T-helper 2 cell treated with Interferon-gamma antibody and Interleukin-4, amounts not matched to agents 100 ng/mL and 5 ng/mL, for 36 hours (primary cell): Measurements from ENCODE around the gene IL17RC. TPM values are rescaled to one million over a fixed set of nuclear protein-coding genes. Genes with fewer than 3 reads are reported as not detected.

ENCODE experiments used
- intact Hi-C: fragments of 100-400 bp; cut with micrococcal nuclease; formaldehyde crosslinking; loops from one replicate; pipeline ENCODE4 v1.15.1; 2023
- total RNA-seq: library from RNA; stranded (reverse); gene quantifications from 2 replicates; pipeline ENCODE4 v1.2.3, GENCODE V29; 2022

The IL17RC gene
- total RNA-seq, 1 donor from 2014 or later = 0.34 TPM

DNA sequence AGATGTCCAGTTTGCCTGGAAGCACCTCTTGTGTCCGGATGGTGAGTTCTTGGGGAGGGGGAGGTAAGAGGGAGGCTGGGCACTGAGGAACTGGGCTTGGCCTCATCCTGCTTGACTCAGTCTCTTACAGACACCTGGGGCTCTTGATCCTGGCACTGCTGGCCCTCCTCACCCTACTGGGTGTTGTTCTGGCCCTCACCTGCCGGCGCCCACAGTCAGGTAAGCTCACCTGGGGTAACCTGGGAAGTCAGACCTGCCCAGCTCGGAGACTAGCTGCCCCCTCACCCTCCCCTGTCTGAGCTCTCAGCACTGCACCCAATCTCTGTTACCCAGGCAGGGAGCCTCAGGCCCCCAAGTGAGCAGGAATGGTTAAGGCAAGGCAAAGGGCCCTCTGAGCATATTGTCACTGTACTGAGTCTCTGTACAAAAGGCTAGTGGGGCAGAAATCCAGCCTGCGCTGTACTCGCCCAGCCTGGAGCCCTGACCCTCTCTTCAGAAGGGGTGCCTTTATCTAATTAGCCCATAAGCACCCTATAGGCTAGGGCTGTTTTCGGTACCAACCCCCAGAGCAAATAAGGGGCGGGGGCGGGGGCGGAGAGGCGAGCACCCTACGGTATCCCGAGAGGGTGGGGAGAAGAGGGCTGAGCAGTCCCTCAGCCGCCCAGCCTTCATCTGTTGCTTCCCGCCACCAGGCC lies 2.2 kb upstream of the IL17RC start:
- intact Hi-C loops = loop anchor here (1.0 kb wide), 1 partner anchor 24 kb away; the partner anchor contains the start of gene JAGN1

DNA sequence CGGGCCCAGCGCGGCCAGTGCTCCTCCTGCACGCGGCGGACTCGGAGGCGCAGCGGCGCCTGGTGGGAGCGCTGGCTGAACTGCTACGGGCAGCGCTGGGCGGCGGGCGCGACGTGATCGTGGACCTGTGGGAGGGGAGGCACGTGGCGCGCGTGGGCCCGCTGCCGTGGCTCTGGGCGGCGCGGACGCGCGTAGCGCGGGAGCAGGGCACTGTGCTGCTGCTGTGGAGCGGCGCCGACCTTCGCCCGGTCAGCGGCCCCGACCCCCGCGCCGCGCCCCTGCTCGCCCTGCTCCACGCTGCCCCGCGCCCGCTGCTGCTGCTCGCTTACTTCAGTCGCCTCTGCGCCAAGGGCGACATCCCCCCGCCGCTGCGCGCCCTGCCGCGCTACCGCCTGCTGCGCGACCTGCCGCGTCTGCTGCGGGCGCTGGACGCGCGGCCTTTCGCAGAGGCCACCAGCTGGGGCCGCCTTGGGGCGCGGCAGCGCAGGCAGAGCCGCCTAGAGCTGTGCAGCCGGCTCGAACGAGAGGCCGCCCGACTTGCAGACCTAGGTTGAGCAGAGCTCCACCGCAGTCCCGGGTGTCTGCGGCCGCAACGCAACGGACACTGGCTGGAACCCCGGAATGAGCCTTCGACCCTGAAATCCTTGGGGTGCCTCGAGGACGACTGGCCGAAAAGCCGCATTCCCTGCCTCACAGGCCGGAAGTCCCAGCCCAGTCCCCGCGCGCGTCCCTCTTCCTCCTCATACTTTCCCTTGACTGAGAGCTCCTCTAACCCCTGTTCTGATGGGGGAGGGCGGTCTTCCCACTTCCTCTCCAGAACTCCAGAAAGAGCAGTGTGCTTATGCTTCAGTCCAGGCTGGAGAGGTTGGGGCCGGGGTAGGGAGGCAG lies 1.4 kb upstream of the IL17RC start:
- intact Hi-C loops = loop anchor here (1.0 kb wide), 1 partner anchor 25 kb away; the partner anchor contains the start of gene JAGN1

- intact Hi-C loops = no loop called here
Observed at GRCh38 chr3:9916346-9916733, 558 bp upstream of the IL17RC start.

GRCh38 chr3:9917820-9918219 lies 922 bp downstream of the IL17RC start:
- intact Hi-C loops = no loop called here

DNA sequence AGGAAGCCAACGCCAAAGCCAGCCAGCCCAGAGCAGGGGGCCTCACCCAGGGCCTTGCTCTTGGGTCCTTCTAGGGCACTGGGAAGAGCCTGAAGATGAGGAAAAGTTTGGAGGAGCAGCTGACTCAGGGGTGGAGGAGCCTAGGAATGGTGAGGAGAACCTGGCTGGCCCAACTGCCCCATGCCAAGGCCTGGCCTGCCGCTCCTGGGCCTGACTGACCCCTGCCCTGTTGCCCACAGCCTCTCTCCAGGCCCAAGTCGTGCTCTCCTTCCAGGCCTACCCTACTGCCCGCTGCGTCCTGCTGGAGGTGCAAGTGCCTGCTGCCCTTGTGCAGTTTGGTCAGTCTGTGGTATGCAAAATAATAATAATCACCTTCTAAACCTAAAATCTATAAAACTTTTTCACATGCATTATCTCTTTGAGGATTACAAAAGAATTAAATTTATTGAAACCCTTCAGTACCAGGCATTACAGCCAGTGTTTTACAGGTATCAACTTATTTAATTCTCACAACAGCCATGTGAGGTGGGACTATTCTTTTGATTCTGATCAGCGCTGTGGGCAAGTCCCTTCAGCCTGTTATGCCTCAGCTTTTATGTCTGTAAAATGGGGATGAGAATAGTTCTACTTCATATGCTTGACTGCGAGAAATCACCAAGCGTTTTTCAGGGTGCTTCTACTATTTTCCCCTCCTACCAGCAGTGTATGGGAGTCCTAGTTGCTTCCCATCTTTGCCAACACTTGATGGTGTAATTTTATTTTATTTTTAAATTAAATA lies 1.6 kb downstream of the IL17RC start:
- intact Hi-C loops = no loop called here

GRCh38 chr3:9928158-9928557 lies 11.3 kb downstream of the IL17RC start:
- intact Hi-C loops = no loop called here

- intact Hi-C loops = loop anchor here (5.0 to 10.0 kb wide), 6 partner anchors 81 to 429 kb away; partner anchors contain the start of genes BRK1, MTMR14 and TATDN2
Observed at GRCh38 chr3:9930804-9931418, 14.0 kb downstream of the IL17RC start.

- intact Hi-C loops = loop anchor here (2.0 to 10.0 kb wide), 9 partner anchors 42 to 536 kb away; partner anchors contain the start of genes ARPC4, BRK1, JAGN1 and MTMR14
Observed at GRCh38 chr3:9932535-9932842, 15.6 kb downstream of the IL17RC start.

DNA sequence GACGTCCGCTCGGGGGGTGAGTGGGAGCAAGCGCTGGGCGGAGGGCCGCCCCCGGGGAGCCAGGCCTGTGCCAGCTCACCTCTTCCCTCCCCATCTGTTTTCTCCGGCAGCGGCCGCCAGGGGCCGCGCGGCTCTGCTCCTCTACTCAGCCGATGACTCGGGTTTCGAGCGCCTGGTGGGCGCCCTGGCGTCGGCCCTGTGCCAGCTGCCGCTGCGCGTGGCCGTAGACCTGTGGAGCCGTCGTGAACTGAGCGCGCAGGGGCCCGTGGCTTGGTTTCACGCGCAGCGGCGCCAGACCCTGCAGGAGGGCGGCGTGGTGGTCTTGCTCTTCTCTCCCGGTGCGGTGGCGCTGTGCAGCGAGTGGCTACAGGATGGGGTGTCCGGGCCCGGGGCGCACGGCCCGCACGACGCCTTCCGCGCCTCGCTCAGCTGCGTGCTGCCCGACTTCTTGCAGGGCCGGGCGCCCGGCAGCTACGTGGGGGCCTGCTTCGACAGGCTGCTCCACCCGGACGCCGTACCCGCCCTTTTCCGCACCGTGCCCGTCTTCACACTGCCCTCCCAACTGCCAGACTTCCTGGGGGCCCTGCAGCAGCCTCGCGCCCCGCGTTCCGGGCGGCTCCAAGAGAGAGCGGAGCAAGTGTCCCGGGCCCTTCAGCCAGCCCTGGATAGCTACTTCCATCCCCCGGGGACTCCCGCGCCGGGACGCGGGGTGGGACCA lies 16.1 kb downstream of the IL17RC start:
- intact Hi-C loops = loop anchor here (1.0 to 10.0 kb wide), 14 partner anchors 13 to 536 kb away; partner anchors contain the start of genes ARPC4, BRK1, BRPF1 and JAGN1

DNA sequence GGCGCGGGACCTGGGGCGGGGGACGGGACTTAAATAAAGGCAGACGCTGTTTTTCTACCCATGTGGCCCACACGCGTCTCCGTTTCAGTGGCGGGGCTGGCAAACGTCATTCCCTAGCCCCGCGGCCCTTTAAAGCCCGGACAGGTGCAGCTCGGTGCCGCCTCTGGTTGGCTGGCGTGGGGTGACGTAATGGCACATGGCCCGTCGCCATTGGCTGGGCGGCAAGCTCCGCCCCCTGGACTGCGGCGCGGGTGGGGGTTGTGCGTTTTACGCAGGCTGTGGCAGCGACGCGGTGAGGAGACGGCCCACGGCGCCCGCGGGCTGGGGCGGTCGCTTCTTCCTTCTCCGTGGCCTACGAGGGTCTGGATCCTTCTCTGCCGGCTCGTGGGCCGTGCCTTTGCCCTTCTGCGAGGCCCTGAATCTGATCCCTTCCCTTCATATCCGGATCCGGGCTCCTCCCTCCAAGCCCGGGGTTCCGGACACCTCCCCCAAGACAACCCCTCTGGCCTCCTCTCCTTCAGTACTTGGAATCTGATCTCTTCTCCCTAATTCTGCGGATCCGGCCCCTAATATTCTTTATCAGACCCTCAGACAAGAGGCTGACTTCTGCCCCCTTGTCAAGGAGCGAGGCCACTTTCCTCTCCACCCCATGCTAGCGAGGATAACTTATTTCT lies 16.8 kb downstream of the IL17RC start, which contains the start of gene CRELD1:
Gene CRELD1, plus strand, starts transcription at position 274 of the 674 bp plus-strand sequence. CDS start 605 bp downstream, outside the sequence.
- intact Hi-C loops = loop anchor here (1.0 to 10.0 kb wide), 14 partner anchors 13 to 537 kb away; partner anchors contain the start of genes ARPC4, BRK1, BRPF1 and JAGN1

GRCh38 chr3:9934235-9934621 lies 17.3 kb downstream of the IL17RC start:
- intact Hi-C loops = loop anchor here (5.0 to 10.0 kb wide), 6 partner anchors 78 to 432 kb away; partner anchors contain the start of genes BRK1, MTMR14 and TATDN2

- intact Hi-C loops = loop anchor here (5.0 to 10.0 kb wide), 6 partner anchors 77 to 433 kb away; partner anchors contain the start of genes BRK1, MTMR14 and TATDN2
Observed at GRCh38 chr3:9934993-9935392, 18.1 kb downstream of the IL17RC start.

DNA sequence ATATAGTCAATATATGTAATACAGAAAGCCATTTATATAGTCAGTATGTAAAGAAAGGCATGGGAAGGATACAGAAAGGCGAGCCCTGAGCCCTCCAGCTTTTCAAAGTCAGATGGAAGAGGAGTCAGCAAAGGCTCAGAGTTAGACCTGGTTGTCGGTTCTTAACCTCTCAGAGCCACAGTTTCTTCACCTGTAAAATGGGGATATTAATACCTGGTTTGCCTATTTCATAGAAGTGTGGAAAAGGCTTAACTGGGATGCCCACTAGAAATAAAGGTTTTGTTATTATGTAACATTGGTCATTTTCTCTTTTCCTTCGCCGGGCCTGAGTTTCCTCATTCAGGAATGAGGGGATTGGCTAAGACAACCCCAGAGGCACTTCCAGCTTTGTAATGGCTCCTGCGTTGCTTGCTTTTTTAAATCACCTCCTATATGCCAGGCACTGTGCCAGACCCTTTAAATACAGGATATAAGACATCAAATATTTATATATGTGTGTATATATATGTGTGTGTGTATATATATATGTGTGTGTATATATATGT lies 19.1 kb downstream of the IL17RC start:
- intact Hi-C loops = loop anchor here (10.0 kb wide), 1 partner anchor 291 kb away; the partner anchor contains the start of gene MTMR14

- intact Hi-C loops = loop anchor here (10.0 kb wide), 1 partner anchor 293 kb away; the partner anchor contains the start of gene MTMR14
Observed at GRCh38 chr3:9937486-9938238, 20.8 kb downstream of the IL17RC start.

GRCh38 chr3:9938966-9939365 lies 22.1 kb downstream of the IL17RC start:
- intact Hi-C loops = loop anchor here (10.0 kb wide), 1 partner anchor 294 kb away; the partner anchor contains the start of gene MTMR14

- intact Hi-C loops = loop anchor here (10.0 kb wide), 1 partner anchor 295 kb away; the partner anchor contains the start of gene MTMR14
Observed at GRCh38 chr3:9939906-9940305, 23.0 kb downstream of the IL17RC start.

DNA sequence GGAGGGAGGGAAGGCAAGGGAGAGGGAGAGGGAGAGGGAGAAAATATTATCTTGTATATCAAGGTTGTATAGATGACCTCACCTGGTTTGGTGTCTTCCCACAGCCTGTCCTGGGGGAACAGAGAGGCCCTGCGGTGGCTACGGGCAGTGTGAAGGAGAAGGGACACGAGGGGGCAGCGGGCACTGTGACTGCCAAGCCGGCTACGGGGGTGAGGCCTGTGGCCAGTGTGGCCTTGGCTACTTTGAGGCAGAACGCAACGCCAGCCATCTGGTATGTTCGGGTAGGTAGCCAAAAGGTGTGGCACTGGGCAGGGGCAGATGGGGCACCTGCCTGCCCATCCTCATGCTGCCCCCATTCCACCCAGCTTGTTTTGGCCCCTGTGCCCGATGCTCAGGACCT lies 23.8 kb downstream of the IL17RC start:
- intact Hi-C loops = no loop called here

DNA sequence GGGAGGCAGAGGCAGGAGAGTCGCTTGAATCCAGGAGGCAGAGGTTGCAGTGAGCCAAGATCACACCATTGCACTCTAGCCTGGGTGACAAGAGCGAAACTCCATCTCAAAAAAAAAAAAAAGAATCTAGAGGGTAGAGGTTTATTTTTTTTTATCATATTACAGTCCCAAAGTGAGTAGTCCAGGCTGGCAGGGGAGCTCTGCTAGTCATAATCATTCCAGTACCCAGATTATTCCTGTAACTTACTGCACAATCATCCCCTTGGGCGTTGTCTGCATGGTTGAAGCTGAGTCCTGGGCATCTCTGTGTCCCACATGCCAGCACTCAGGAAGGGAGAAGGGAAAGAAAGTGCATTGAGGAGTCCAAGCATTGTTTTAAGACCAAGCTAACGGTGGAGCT lies 25.3 kb downstream of the IL17RC start:
- intact Hi-C loops = no loop called here
